ENCODE measurements around the gene OBSL1.

GRCh38 chr2:219552382-219553167 lies 18.8 kb downstream of the OBSL1 start:
- no peak for TF ChIP-seq CTCF (IDR thresholded peaks at IDR 0.05 in 4 of 5, conservative IDR thresholded peaks at IDR 0.05 in 1 of 5)
- TF ChIP-seq POLR2A (IDR thresholded peaks at IDR 0.05) = no peak

Data from gastrocnemius medialis (tissue), 4 donors.